Breast epithelium (tissue), 3 donors: ENCODE results near the gene PKD1.

Experiments used
- POLR2AphosphoS5 ChIP-seq, 3 donors: sonication (generic); formaldehyde crosslinking; IDR thresholded peaks; one replicate each; pipeline ENCODE4 v1.6.1; 2017; ENCODE audit warnings: antibody characterized with exemption in 3 of 3
- TF ChIP-seq, protein P1 (sequence below), 3 donors: fragments of 450-650 bp; IDR thresholded peaks; one replicate each; pipeline ENCODE4 v1.5.1; 2016 to 2017; ENCODE audit warnings: antibody characterized with exemption in 3 of 3, mild to moderate bottlenecking in 3 of 3, moderate library complexity in 3 of 3

GRCh38 chr16:2172688-2173335 is 37.1 kb upstream of the PKD1 start:
- TF ChIP-seq, protein P1, sequence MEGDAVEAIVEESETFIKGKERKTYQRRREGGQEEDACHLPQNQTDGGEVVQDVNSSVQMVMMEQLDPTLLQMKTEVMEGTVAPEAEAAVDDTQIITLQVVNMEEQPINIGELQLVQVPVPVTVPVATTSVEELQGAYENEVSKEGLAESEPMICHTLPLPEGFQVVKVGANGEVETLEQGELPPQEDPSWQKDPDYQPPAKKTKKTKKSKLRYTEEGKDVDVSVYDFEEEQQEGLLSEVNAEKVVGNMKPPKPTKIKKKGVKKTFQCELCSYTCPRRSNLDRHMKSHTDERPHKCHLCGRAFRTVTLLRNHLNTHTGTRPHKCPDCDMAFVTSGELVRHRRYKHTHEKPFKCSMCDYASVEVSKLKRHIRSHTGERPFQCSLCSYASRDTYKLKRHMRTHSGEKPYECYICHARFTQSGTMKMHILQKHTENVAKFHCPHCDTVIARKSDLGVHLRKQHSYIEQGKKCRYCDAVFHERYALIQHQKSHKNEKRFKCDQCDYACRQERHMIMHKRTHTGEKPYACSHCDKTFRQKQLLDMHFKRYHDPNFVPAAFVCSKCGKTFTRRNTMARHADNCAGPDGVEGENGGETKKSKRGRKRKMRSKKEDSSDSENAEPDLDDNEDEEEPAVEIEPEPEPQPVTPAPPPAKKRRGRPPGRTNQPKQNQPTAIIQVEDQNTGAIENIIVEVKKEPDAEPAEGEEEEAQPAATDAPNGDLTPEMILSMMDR (IDR thresholded peaks at IDR 0.05): no peak
- no peak for TF ChIP-seq POLR2AphosphoS5 (IDR thresholded peaks at IDR 0.05)
